Measurements from ENCODE around the gene SUGCT. TPM values are rescaled to one million over a fixed set of nuclear protein-coding genes. Genes with fewer than 3 reads are reported as not detected.
"Not testable (repeated sequence)": the region's sequence is repeated elsewhere in the genome, so short reads cannot be mapped to it uniquely, and the experiment has no call there.

The SUGCT gene
- total RNA-seq, 3 donors from 2014 or later (not counting 1 experiment from before 2014, with no cell fraction given) = 0.40 to 0.59 TPM; not detected in 1

GRCh38 chr7:40622941-40623501 is 488.2 kb downstream of the SUGCT start:
- H3K36me3 Mint-ChIP-seq = no peaks in the 10 kb centered on the region
- H3K9me3 Mint-ChIP-seq = peaks cover 0 to 2% of the 10 kb centered on the region in 2 donors
- no peak overlapping the region for H3K27ac Mint-ChIP-seq
- no peaks in the 10 kb centered on the region for H3K4me1 Mint-ChIP-seq
- no peaks in the 10 kb centered on the region for H3K4me1 ChIP-seq (ENCODE audit: control insufficient read depth, insufficient read depth, low read length)
- intact Hi-C loops (cut with micrococcal nuclease) = no loop called here
- DNase-seq (no peak), ATAC-seq (no peak)
- no peaks in the 10 kb centered on the region for H3K27me3 ChIP-seq (ENCODE audit: control insufficient read depth, insufficient read depth, low read length)
- no peak overlapping the region for H3K27ac ChIP-seq (ENCODE audit: low read length)
- H3K36me3 ChIP-seq (ENCODE audit: control insufficient read depth, insufficient read depth, low read length) = no peaks in the 10 kb centered on the region
- H3K27me3 Mint-ChIP-seq (ENCODE audit: low read depth in 2 of 2) = no peaks in the 10 kb centered on the region
- no peak overlapping the region for H3K4me3 ChIP-seq (ENCODE audit: low read length)
- no peaks in the 10 kb centered on the region for H3K9me3 ChIP-seq (ENCODE audit: control insufficient read depth, insufficient read depth, low read length)
- 93% methylated on average over 3 of the region's 3 CpGs for WGBS (ENCODE audit: insufficient coverage)
- no peak for TF ChIP-seq CTCF (IDR thresholded peaks at IDR 0.05)
- H3K4me3 Mint-ChIP-seq = no peak overlapping the region

GRCh38 chr7:40623863-40624262 is 489.1 kb downstream of the SUGCT start:
- Histone ChIP-seq H3K9me3 (ENCODE audit: control insufficient read depth, insufficient read depth, low read length) (no peaks in the 10 kb centered on the region), H3K36me3 (ENCODE audit: control insufficient read depth, insufficient read depth, low read length) (no peaks in the 10 kb centered on the region), H3K4me1 (ENCODE audit: control insufficient read depth, insufficient read depth, low read length) (no peaks in the 10 kb centered on the region), H3K4me3 (ENCODE audit: low read length) (no peak overlapping the region), H3K27me3 (ENCODE audit: control insufficient read depth, insufficient read depth, low read length) (no peaks in the 10 kb centered on the region), H3K27ac (ENCODE audit: low read length) (no peak overlapping the region)
- ATAC-seq (no peak), DNase-seq (no peak)
- H3K27ac Mint-ChIP-seq = no peak overlapping the region
- H3K27me3 Mint-ChIP-seq (ENCODE audit: low read depth in 2 of 2) = no peaks in the 10 kb centered on the region
- 73% methylated on average over 2 of the region's 2 CpGs for WGBS (ENCODE audit: insufficient coverage)
- H3K4me3 Mint-ChIP-seq = no peak overlapping the region
- no peaks in the 10 kb centered on the region for H3K4me1 Mint-ChIP-seq
- TF ChIP-seq CTCF (IDR thresholded peaks at IDR 0.05) = no peak
- H3K36me3 Mint-ChIP-seq = no peaks in the 10 kb centered on the region
- peaks cover 0 to 2% of the 10 kb centered on the region in 2 donors for H3K9me3 Mint-ChIP-seq
- intact Hi-C loops (cut with micrococcal nuclease) = no loop called here

GRCh38 chr7:40627361-40627760 is 492.6 kb downstream of the SUGCT start:
- H3K9me3 ChIP-seq (ENCODE audit: control insufficient read depth, insufficient read depth, low read length); intact Hi-C loops (cut with micrococcal nuclease); H3K4me1 Mint-ChIP-seq; H3K4me1 ChIP-seq (ENCODE audit: control insufficient read depth, insufficient read depth, low read length); H3K4me3 ChIP-seq (ENCODE audit: low read length); DNase-seq; H3K9me3 Mint-ChIP-seq; H3K27me3 ChIP-seq (ENCODE audit: control insufficient read depth, insufficient read depth, low read length); H3K27ac Mint-ChIP-seq; H3K27me3 Mint-ChIP-seq (ENCODE audit: low read depth in 2 of 2); H3K36me3 Mint-ChIP-seq; ATAC-seq; H3K27ac ChIP-seq (ENCODE audit: low read length); H3K36me3 ChIP-seq (ENCODE audit: control insufficient read depth, insufficient read depth, low read length); H3K4me3 Mint-ChIP-seq: not testable (repeated sequence)
- 100% methylated on average over 1 of the region's 1 CpG for WGBS (ENCODE audit: insufficient coverage)

- 71% methylated on average over 5 of the region's 5 CpGs for WGBS (ENCODE audit: insufficient coverage)
These were observed 495.1 kb downstream of the SUGCT start for GRCh38 chr7:40629891-40630290.

More at GRCh38 chr7:40629891-40630290, 495.1 kb downstream of the SUGCT start:
- no peak for ATAC-seq
- TF ChIP-seq CTCF (IDR thresholded peaks at IDR 0.05) = no peak
- H3K9me3 ChIP-seq (ENCODE audit: control insufficient read depth, insufficient read depth, low read length) = no peaks in the 10 kb centered on the region
- no peak overlapping the region for H3K4me3 Mint-ChIP-seq
- no peaks in the 10 kb centered on the region for H3K27me3 Mint-ChIP-seq (ENCODE audit: low read depth in 2 of 2)
- H3K27ac ChIP-seq (ENCODE audit: low read length) = no peak overlapping the region
- H3K4me3 ChIP-seq (ENCODE audit: low read length) = no peak overlapping the region
- H3K27me3 ChIP-seq (ENCODE audit: control insufficient read depth, insufficient read depth, low read length) = no peaks in the 10 kb centered on the region
- H3K9me3 Mint-ChIP-seq = peaks cover 0 to 4% of the 10 kb centered on the region in 2 donors
- no peaks in the 10 kb centered on the region for H3K36me3 ChIP-seq (ENCODE audit: control insufficient read depth, insufficient read depth, low read length)
- no peaks in the 10 kb centered on the region for H3K4me1 Mint-ChIP-seq
- no peak for DNase-seq
- no peaks in the 10 kb centered on the region for H3K4me1 ChIP-seq (ENCODE audit: control insufficient read depth, insufficient read depth, low read length)
- no peaks in the 10 kb centered on the region for H3K36me3 Mint-ChIP-seq
- no peak overlapping the region for H3K27ac Mint-ChIP-seq
- intact Hi-C loops (cut with micrococcal nuclease) = no loop called here
